ENCODE measurements around the gene GADD45G.

The GADD45G gene

GRCh38 chr9:89654025-89654662, 49.3 kb downstream of the GADD45G start:
- no peak for DNase-seq (ENCODE audit: low read depth)

- DNase-seq (ENCODE audit: low read depth): no peak
Measured at GRCh38 chr9:89655056-89655989, 50.5 kb downstream of the GADD45G start.
